Esophagus squamous epithelium (tissue), 5 donors: ENCODE results near the gene ECT2. TPM values are rescaled to one million over a fixed set of nuclear protein-coding genes. Genes with fewer than 3 reads are reported as not detected.
A peak's percentile ranks its signal among the peaks of the same experiment; 100 is the strongest.
"Not testable (repeated sequence)": the region's sequence is repeated elsewhere in the genome, so short reads cannot be mapped to it uniquely, and the experiment has no call there.

Experiments
- DNase-seq: peaks from one replicate; lab custom pipeline; 2025; lab: John Stamatoyannopoulos, UW
- H3K27ac ChIP-seq, 4 donors: fragments of 200-600 bp; sonication (generic); one replicate each; pipeline ENCODE4 v1.5.1; 2016 to 2019; ENCODE audit warnings: mild to moderate bottlenecking in 1 of 4
- H3K27me3 ChIP-seq, 4 donors: fragments of 200-600 bp; sonication (generic); 1 replicate in 3 of 4; 2 replicates in 1 of 4; pipeline versions ENCODE4 v1.5.1 to v1.6.0; 2017 to 2021; ENCODE audit warnings: antibody characterized with exemption in 1 of 4
- H3K36me3 ChIP-seq, 3 donors: fragments of 200-600 bp; sonication (generic); one replicate each; pipeline ENCODE4 v1.5.1; 2016 to 2019
- H3K4me1 ChIP-seq, 3 donors: fragments of 200-600 bp; sonication (generic); one replicate each; pipeline ENCODE4 v1.5.1; 2017 to 2019
- H3K4me3 ChIP-seq, 4 donors: fragments of 200-600 bp; sonication (generic); 1 replicate in 3 of 4; 2 replicates in 1 of 4; pipeline ENCODE4 v1.5.1; 2016 to 2019; ENCODE audit warnings: mild to moderate bottlenecking in 2 of 4, moderate library complexity in 1 of 4
- H3K9me3 ChIP-seq, 3 donors: fragments of 200-600 bp; sonication (generic); one replicate each; pipeline ENCODE4 v1.5.1; 2016 to 2019
- CTCF ChIP-seq, 6 experiments: fragments of 450-650 bp in 4 of 6; fragments of 200-600 bp in 2 of 6; sonication (generic) in 2 of 6; IDR thresholded peaks; one replicate each; pipeline ENCODE4 v1.5.1; 2016 to 2019; ENCODE audit warnings: antibody characterized with exemption in 6 of 6, mild to moderate bottlenecking in 4 of 6, moderate library complexity in 4 of 6
- POLR2A ChIP-seq, 4 donors: fragments of 450-650 bp; IDR thresholded peaks; one replicate each; pipeline ENCODE4 v1.6.1; 2017; ENCODE audit warnings: antibody characterized with exemption in 4 of 4, mild to moderate bottlenecking in 4 of 4, moderate library complexity in 3 of 4
- WGBS, 2 donors: methylation state at CpG; one replicate each; pipeline ENCODE4 v1.1.5; 2018; 5-methylcytosine and 5-hydroxymethylcytosine counted together
- intact Hi-C: fragments of 100-400 bp; cut with DNase I; formaldehyde crosslinking; loops from one replicate; pipeline ENCODE4 v1.15.0; 2022
- total RNA-seq, 4 donors: library from RNA; depleted of rRNA; stranded (reverse); fragments of >200 nt; gene quantifications; one replicate each; pipeline ENCODE4 v1.1.0, GENCODE V29; 2016
- donor health status: DM: yes; HTN: yes; CAD: no.

The ECT2 gene
- total RNA-seq, 4 donors from 2014 or later: 7.7 to 30.5 (median 17.7) TPM

GRCh38 chr3:172824229-172824628 is 73.7 kb downstream of the ECT2 start:
- no peak for DNase-seq
- peaks cover 0 to 4% (median 0%) of the 10 kb centered on the region in 3 donors for H3K9me3 ChIP-seq
- H3K4me1 ChIP-seq: no peaks in the 10 kb centered on the region
- H3K36me3 ChIP-seq: no peaks in the 10 kb centered on the region
- TF ChIP-seq POLR2A (IDR thresholded peaks at IDR 0.05): no peak
- TF ChIP-seq CTCF (IDR thresholded peaks at IDR 0.05): no peak
- H3K27me3 ChIP-seq: no peaks in the 10 kb centered on the region
- 87 to 92% methylated on average over 2 of the region's 2 CpGs for WGBS, 2 donors
- intact Hi-C loops: no loop called here
- H3K4me3 ChIP-seq: no peak overlapping the region
- H3K27ac ChIP-seq: no peak overlapping the region

- H3K27ac ChIP-seq, H3K36me3 ChIP-seq, H3K27me3 ChIP-seq, H3K4me1 ChIP-seq, DNase-seq, intact Hi-C loops, H3K4me3 ChIP-seq, H3K9me3 ChIP-seq: not testable (repeated sequence)
- 89 to 97% methylated on average over 2 of the region's 2 CpGs for WGBS, 2 donors
Measured at GRCh38 chr3:172827231-172827630, 76.7 kb downstream of the ECT2 start.

- no peak overlapping the region for H3K4me3 ChIP-seq
- no peaks in the 10 kb centered on the region for H3K36me3 ChIP-seq
- no peak overlapping the region for H3K27ac ChIP-seq
- H3K27me3 ChIP-seq: no peaks in the 10 kb centered on the region
- TF ChIP-seq CTCF (IDR thresholded peaks at IDR 0.05): no peak
- no peak for TF ChIP-seq POLR2A (IDR thresholded peaks at IDR 0.05)
- 79% methylated on average over 2 of the region's 2 CpGs for WGBS, 2 donors
- intact Hi-C loops: no loop called here
- no peaks in the 10 kb centered on the region for H3K9me3 ChIP-seq
- no peak for DNase-seq
- H3K4me1 ChIP-seq: no peaks in the 10 kb centered on the region
Measured at GRCh38 chr3:172832983-172833382, 82.5 kb downstream of the ECT2 start.

GRCh38 chr3:172836390-172836997 is 86.0 kb downstream of the ECT2 start:
- no peak overlapping the region for H3K4me3 ChIP-seq
- no peak for DNase-seq
- no peaks in the 10 kb centered on the region for H3K36me3 ChIP-seq
- H3K9me3 ChIP-seq: no peaks in the 10 kb centered on the region
- 41 to 47% methylated on average over 6 of the region's 6 CpGs for WGBS, 2 donors
- no peak overlapping the region for H3K27ac ChIP-seq
- TF ChIP-seq POLR2A (IDR thresholded peaks at IDR 0.05): no peak
- peak in 5 of 6 experiments; percentile 11 to 44 (median 17) for TF ChIP-seq CTCF (IDR thresholded peaks at IDR 0.05)
- H3K27me3 ChIP-seq: no peaks in the 10 kb centered on the region
- no peaks in the 10 kb centered on the region for H3K4me1 ChIP-seq
- intact Hi-C loops: no loop called here

- no peak for DNase-seq
- Histone ChIP-seq H3K4me1 (no peaks in the 10 kb centered on the region), H3K27me3 (no peaks in the 10 kb centered on the region), H3K4me3 (no peak overlapping the region), H3K36me3 (no peaks in the 10 kb centered on the region), H3K27ac (no peak overlapping the region), H3K9me3 (no peaks in the 10 kb centered on the region)
- TF ChIP-seq CTCF (IDR thresholded peaks at IDR 0.05): no peak
- no peak for TF ChIP-seq POLR2A (IDR thresholded peaks at IDR 0.05)
- intact Hi-C loops: no loop called here
- 20 to 30% methylated on average over 4 of the region's 4 CpGs for WGBS, 2 donors
Measured at GRCh38 chr3:172839679-172840078, 89.2 kb downstream of the ECT2 start.

- intact Hi-C loops: no loop called here
- Histone ChIP-seq H3K4me1 (no peaks in the 10 kb centered on the region), H3K9me3 (no peaks in the 10 kb centered on the region), H3K4me3 (no peak overlapping the region), H3K27ac (no peak overlapping the region), H3K27me3 (no peaks in the 10 kb centered on the region), H3K36me3 (no peaks in the 10 kb centered on the region)
- WGBS, 2 donors: 78% methylated on average over 4 of the region's 4 CpGs
- TF ChIP-seq CTCF (IDR thresholded peaks at IDR 0.05) (no peak), POLR2A (IDR thresholded peaks at IDR 0.05) (no peak)
- no peak for DNase-seq
Measured at GRCh38 chr3:172840463-172840862, 89.9 kb downstream of the ECT2 start.
